ENCODE data around the gene DOK5. TPM values are rescaled to one million over a fixed set of nuclear protein-coding genes. Genes with fewer than 3 reads are reported as not detected.

Gene DOK5
- total RNA-seq (2022; extraction: Qiagen RNA extraction) = not detected in 5 replicates

GRCh38 chr20:54475334-54476168 is at the start of gene DOK5:
Gene DOK5 (plus strand): TSS chr20:54475593. CDS start chr20:54475947, 354 bp downstream.

Measured in A549 treated with AZD2906 at 1 μM for 4 hours (cell line).